HG02970 (cell line): ENCODE measurements around the gene FOS.

Experiments
- ATAC-seq: cut with Tn5 transposase; IDR thresholded peaks from one replicate; pipeline ENCODE4 v1.9.1; 2021; ENCODE audit warnings: mild to moderate bottlenecking, moderate library complexity, moderate number of reproducible peaks; ENCODE audit not compliant: unreplicated experiment, low FRiP score

FOS gene

DNA sequence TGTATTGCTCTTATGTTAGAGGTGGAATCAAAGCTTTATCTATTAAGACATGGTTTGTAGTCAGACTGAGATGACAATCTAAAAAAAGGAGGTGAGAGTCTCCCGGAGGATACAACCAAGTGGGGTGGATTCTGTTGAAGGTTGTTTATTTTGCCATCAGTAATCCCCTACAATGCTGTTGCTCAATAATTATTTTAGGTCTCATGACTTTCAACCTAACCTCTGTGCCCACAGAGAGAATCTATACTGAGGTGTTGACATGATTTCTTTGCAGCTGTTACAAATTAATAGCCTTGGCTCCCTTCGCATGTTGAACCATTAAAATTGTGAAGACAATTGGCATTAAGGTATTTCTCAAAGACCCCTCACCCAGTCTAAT, 28.7 kb upstream of the FOS start:
- ATAC-seq = peak; percentile 17

DNA sequence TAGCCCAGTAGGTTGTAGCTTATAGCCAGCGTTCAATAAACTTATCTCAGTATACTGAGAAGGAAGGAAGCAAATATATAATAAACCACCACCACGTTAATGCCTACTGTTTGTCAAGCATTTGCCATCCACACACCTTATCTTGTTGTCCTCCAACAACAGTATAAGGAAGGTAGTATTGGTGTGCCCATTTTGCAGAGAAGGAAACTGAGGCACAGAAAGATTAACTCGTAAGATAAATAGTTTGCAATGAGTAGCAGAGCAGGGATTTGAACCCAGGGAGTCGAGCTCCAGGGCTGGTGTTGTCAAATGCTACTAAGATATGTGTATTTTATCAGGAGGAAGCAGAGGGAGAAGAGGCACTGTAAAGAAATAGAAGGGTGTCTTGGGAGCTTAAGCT, 27.8 kb upstream of the FOS start:
- no peak for ATAC-seq

DNA sequence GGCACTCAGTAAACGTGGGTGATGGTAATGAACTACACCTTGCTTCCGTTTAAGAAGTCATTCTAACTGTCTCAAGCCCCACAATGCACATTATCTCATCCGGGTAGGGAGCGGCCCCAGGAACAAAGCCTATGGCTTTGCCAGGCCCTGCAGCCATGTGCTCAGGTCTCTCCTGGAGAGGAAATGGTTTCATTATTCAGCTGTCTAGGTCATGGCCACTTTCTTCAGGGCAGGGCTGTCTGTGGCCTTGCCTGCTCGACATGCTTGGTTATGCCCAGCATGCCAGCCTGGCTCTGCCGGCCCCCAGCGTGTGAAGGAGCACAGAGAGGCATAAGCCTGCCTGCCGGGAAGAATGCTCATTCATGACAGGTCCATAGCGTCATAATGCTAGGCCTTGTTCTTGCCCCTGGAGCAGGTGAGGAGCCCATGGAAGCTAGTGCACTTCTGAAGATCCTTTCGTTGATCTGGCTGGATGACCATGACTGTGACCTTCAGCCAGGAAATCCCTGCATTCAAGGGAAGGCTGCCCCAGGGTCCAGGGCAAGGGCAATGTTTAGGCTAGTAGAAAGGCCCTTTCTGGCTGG, 26.3 kb upstream of the FOS start:
- no peak for ATAC-seq

DNA sequence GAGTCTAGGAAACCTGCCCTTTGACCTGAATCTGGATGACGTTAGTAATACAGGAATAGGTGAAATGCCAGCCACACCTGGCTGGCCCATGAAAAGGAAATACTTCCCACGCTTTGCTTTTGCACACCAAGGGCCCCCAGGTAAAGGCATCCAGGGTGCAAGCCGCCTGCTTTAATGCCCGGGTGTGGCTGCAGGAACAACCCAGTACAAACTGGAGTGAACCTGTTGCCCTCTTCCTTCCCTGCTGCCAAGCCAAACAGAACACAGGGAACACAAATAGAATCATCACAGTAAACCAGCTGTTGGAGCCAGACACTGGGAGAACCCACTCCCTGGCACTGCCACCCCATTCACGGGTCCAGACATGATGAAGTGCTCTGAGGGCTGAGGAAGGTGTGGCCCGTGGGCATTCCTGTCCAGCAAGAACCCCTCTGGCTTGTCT, 24.2 kb upstream of the FOS start:
- no peak for ATAC-seq

DNA sequence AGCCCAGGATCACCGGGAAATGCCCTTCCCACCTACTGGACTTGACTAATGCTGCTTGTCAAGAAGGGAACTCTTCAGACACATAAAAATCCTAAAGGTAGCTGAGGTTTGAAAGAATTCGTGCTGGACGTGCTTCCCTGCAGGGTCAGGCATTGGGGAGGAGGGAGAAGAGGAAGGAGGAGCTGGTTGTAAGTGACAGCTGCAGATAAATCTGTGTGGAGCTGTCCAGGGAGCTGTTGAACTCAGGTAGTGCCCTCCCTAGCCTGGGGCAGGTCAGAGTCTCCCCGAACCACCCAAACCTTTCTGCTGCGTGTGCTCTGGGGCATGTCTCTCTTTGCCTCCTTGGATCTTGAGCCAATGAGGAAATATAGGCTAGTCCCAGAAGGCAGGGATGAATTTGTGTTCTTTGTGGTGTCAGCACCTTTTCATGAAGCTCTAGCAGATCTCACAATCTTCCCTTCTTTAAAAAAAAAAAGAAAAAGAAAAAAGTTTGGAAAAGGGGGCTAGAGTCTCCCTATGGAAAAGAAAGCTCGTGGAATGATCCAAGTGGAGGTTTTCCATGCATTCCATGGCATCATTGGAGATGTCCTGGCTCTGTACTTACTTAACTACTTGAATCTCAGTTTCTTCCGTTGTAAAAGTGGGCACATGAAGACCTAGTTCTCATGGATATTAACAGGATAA, 23.6 kb upstream of the FOS start:
- no peak for ATAC-seq

DNA sequence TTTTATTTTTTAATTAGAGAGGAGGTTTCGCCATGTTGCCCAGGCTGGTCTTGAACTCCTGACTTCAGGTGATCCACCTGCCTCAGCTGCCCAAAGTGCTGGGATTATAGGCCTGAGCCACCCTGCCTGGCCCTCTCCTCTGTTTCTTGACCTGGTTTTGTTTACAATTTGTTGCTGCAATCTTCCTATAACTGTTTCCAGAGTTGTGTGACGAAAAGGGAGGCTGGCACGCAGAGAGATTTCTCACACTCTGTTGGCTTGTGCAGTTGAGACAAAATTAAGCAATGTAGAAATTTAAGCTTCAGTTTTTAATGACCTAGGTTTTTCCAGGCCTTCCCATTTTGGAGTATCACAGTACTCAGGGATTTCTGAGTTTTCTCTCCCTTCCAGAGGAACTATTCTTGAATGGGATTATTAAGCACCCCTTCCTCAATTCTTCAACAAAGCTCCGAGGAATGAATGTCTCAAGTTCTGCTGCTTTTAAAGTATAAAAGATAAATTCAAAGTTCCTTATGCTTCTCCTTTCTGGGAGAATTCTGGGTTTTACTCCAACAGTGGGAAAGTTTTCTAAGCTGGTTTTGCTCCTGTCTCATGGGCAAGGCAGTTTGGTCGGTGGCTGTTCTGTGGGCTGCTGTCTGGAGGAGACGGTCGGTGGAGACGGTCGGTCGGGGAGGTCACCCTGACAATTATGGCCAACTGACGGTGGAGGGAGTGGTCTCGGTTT, 20.4 kb upstream of the FOS start:
- ATAC-seq = no peak

DNA sequence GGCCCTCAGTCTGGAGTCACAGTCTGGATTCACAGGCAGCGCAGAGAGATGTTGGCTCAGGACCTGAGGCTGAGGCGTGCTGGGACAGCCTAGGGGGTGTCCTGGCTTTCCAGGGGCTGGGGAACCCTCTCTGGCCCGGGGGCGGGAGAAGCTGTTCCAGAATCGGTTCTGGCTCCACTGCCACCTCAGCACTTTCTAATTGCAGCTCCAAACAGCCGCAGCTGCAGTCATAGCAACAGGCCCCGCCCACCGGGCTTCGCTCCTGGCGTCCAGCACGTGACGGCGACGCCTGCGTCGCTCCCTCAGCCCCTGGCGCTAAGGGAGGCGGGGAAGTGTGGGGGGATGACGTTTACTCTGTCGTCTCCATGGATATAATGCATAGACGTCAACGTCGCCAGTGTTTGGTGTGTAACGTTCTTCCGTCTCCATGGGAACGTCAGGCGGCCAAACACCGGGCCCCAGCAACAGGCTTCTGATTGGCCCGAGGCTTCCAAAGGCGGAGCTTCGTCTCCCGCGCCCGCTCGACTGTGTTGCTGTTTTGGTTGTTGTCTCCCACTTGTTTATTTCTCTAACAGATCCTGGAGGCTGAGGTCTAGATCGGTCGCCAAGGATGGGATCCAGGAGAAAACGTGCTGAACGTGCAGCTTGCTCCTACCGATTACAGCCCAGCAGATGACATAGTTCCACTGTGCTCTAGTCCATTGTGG, 19.7 kb upstream of the FOS start:
- peak; percentile 96 for ATAC-seq

DNA sequence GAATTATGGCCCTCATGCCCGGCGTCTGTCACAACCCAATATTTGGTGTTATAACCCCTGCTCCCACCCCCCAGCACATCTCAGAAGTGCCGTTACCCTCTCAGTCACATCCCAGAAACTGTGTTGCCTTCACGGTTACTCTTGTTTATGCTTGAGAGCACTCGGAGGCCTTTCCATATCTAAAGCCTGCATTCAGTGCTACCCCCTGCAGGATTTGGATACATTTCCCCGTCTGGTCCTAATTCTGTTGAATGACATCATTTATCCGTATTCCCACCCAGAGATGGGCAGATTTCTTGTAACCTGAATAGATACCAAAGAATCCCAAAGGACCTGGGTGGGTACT, 19.1 kb upstream of the FOS start:
- no peak for ATAC-seq

DNA sequence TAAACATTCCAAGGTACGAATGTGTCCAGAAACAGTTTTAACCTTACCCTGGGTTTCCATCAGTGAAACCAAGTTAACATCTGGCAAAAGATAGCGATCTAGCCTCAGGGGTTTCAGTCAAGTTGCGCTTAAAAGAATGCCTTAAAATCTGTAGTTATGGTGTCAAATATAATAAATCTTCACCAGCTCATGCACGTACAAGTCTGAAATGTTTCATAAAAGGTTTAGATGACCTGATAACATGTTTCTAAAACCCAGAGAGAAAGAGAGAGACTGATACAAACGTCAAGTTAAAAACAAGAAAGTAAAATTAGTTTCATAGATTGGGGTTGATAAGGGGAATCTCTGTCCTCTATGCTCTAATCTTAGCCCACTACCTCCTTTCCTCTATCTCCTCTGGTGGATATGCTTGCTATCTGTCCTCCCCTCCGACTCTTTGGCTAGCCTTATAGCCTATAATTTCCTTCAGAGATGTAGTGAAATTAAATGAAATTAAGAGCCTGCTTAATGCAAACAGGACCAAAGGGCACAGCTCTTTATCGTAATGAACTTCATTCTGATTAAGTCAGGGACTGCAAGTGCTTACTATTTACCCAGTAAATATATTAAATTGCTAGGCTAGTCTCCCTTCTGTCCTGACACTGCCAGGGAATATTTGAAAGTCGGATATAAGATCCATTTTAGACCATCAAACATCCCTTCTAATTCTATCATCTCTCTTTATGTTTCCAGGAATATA, 18.4 kb upstream of the FOS start:
- ATAC-seq = no peak

DNA sequence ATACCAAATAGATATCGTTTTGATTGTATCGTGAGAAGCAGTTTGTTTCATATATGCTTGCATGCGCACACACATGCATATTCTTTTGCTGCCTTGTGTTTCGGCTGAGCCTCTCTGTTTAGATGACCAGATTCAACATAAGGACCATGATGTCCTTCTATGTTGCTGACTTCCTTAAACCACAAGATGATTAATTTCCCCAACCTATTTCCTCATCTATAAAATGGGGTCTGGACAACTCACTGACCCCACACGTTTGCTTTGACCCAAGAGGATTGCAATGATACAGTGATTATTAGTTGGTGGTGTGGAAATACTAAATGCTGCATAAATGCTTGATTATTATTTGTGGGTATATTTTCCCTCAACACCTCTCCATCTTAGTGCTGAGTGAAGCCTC, 16.8 kb upstream of the FOS start:
- ATAC-seq = no peak

DNA sequence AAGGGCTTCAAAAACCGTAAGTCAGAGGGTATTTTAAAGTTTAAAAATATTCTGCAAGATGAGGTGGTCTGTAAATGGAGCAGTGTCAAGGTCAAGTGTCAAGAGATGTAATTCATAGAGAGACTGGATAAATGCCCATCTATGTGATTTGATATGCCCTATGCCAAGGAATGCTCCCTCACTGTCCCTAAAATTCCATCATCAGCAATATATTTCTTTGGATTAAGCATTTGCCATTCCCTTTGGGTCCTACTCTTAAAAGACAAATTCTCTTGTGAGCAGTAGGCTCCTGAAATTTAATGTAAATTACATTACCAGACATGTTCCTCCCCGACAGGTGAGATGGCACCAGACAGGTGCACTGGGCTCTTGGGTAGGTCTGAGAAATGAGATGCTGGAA, 16.0 kb upstream of the FOS start:
- no peak for ATAC-seq

DNA sequence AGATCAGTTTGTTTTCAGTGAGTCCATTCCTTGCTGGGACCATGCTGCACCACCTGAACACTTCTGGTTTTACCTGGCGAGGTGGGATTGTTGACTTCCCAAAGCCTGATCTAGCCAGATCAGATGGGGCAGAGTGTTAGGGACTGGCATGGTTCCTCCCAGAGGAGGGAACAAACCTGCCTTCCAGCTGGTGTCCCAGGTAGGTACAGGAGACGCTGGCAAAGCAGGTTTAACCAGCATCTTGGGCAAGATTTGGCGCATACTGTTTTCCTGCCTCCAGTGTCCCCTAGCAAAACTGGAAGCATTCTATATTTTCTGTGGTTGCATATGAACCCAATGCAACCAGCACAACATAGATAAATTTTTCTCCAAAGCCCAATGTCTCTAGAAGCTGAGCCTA, 14.6 kb upstream of the FOS start:
- no peak for ATAC-seq

DNA sequence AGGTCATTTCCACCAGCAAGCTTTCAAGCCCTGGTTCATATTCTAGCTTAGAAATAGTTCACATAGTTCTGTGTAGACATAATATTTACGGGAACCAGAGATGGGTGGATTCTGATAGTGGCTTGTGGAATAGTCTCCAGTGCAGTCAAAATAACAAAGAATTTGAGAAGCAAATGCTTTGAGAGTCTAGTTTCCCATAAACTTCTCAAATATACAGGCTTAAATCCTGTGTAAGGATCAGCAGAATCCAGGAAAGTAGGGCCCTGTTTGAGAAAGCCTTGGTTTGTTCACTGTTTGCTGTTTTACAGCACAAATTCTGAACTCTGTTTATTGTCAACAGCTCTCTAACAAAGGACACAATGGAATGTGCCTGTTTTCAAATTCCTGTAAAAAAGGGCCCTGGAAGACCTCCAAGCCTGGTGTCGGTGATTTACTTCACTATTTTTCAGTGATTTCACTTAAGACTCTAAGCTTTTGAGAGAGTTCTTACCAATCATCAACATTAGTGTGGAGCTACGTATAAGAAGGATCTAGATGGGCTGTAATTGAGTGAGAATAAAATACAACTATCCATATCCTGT, 11.4 kb upstream of the FOS start:
- ATAC-seq = no peak

DNA sequence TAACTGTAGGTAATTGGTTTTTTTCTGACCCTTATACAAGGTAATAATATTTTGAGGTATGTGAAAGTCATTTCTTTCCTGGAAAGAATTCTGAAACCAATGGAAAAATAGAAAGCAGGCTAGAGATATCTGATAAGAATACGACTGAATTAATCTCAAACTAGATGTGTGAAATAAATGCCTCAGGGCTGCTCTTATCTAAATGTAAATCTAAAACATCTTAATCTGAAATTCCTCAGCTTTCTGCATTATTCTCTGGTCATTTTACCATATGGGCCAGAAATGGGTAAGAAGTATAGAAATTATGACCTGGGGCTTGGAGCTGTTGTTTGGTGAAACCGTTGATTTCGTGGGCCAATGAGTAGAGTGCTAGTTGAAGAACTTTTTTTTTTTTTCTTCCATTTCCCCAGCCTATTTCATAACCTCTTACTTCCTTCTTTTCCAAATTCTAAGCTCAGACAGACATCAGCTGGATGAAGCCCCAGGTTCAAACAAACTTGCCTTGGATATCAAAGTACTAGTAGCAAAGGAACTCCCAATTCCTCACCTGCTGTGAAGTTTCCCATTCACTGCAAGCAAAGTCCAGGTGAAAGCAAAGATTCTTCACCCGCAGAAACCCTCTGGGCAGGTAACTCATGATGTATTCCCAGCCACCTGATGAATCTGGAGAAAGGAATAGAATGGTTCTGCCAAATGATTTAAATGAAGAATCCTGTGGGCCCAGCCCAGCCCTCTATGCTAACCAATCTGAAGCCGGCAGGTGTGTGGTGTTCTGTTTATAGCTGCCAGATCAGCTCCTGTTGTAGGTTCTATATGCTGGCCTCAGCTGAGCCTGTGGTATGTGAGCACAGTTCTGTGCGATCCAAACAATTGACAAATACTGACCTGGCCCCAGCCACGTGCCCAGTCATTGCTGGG, 9.7 kb upstream of the FOS start:
- ATAC-seq = no peak

DNA sequence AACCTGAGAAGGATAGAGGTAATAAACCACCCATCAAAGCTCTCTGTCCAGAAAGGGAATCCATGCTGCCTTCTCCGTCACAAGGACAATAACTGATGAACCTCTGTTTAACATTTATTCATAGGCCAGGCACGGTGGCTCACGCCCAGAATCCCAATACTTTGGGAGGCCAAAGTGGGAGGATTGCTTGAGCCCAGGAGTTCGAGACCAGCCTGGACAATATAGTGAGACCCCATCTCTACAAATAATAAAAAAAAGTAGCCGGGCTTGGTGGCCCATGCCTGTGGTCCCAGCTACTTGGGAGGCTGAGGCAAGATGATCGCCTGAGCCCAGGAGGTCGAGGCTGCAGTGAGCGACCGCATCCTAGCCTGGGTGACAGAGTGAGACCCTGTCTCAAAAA, 7.1 kb upstream of the FOS start:
- no peak for ATAC-seq

DNA sequence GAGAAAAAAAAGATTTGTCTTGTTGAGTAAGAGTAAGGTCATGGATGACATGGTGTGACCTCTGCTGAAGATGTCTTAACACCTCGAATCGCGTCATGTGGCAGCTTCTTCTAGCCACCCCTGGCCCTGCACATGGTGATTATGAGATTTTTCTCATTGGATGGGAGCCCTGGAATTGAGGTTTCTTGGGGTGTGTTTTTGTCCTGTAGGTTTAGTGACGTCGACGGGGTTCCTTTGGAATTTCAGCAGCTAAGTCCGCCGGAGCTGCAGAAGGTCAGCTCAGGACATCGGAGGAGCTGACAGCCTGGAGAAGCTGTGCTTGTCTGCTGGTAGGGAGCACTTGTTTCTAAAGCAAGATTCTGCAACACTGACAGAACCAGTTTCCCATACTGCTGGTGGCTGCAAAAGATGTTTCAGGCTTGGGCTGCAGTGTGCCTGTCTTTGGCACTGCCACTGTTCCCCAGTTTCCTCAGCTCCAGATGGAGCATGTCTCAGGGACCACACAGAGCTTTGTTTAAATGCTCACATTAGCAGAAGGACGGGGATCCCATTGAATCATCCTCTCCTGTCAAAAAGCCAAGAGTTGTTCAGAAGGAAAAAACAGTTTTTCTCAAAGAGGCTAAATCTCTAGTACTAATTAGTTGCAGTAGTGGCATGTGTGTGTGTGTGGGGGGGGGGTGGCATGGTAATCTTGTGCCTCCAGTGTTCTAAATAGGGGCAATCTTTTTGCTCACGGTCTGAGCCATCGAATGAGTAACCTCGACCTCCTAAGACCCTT, 5.2 kb upstream of the FOS start:
- no peak for ATAC-seq

DNA sequence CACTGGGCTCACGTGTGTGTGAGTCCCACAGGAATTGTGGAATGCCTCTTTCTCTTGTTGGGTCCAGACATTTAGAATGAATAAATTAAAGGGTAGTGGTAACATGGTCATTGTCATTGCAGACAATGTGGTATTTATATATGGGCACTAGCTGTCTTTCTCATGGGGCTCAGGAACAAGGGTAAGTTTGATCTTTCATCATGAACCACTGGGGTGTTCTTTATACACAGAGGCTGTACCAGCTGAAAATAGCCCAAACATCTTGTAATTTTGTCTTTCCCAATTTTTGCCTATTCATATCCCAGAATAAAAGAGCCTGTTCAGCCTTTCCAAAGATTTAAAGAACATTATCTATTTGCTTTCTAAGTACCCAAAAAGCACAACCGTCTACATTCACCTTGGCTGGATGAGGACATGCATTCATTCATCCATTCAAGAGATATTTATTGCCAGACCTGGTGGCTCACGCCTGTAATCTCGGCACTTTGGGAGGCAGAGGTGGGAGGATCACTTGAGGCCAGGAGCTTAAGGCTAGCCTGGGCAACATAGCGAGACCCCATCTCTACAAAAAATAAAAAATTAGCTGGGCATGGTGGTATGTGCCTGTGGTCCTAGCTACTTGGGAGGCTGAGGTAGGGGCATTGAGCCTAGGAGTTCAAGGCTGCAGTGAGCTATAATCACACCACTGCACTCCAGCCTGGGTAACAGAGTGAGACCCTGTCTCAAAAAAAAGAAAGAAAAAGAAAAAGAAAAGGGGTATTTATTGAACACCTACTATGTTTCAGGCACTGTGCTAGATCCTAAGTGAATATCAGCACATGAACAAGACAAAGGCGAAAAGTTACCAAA, 4.4 kb upstream of the FOS start:
- ATAC-seq = no peak
